HL-60 (cell line): ENCODE data around the gene KCNF1.

Experiments used
- DNase-seq, 2 experiments: peaks; one replicate each; pipeline ENCODE4 v3.0.0-alpha.2; 2010 to 2020; ENCODE audit warnings: low read depth in 1 of 2, low spot score in 1 of 2
- H3K27ac ChIP-seq: fragments of 250-450 bp; sonication (Bioruptor Pico); replicated peaks from 2 replicates; pipeline ENCODE4 v1.5.1; 2020; ENCODE audit warnings: mild to moderate bottlenecking, moderate library complexity
- H3K27me3 ChIP-seq: fragments of 250-450 bp; sonication (Bioruptor Pico); 2 replicates; pipeline ENCODE4 v1.5.1; 2021; ENCODE audit warnings: mild to moderate bottlenecking, moderate library complexity; ENCODE audit not compliant: insufficient read depth, poor library complexity, severe bottlenecking
- H3K4me3 ChIP-seq: replicated peaks from 2 replicates; pipeline ENCODE4 v1.5.1; 2011; ENCODE audit warnings: mild to moderate bottlenecking, control low read depth, low read length; ENCODE audit not compliant: insufficient read depth
- CTCF ChIP-seq: IDR thresholded peaks from one replicate; pipeline ENCODE4 v1.5.1; 2011; ENCODE audit warnings: low read length, control low read depth, inconsistent platforms; ENCODE audit not compliant: insufficient read depth
- GABPA ChIP-seq: IDR thresholded peaks from 2 replicates; pipeline ENCODE4 v1.6.1; 2012; ENCODE audit warnings: low read depth
- POLR2AphosphoS5 ChIP-seq: IDR thresholded peaks from 2 replicates; pipeline ENCODE4 v1.6.1; 2012; ENCODE audit warnings: low read depth
- REST ChIP-seq: IDR thresholded peaks from 2 replicates; pipeline ENCODE4 v1.6.1; 2012; ENCODE audit warnings: low read depth; ENCODE audit not compliant: insufficient replicate concordance
- SPI1 ChIP-seq: IDR thresholded peaks from 2 replicates; pipeline ENCODE4 v1.6.1; 2012; ENCODE audit warnings: low read depth, mild to moderate bottlenecking, borderline replicate concordance

Gene KCNF1

GRCh38 chr2:10904455-10904854, 7.3 kb upstream of the KCNF1 start:
- TF ChIP-seq SPI1 (no peak), CTCF (no peak), POLR2AphosphoS5 (no peak), GABPA (no peak), REST (no peak)
- H3K27me3 ChIP-seq, result no peaks in the 10 kb centered on the region
- DNase-seq, result no peak
- H3K27ac ChIP-seq, result no peak overlapping the region
- H3K4me3 ChIP-seq, result no peak overlapping the region

- Histone ChIP-seq H3K27me3 (peaks cover 7% of the 10 kb centered on the region), H3K27ac (no peak overlapping the region), H3K4me3 (no peak overlapping the region)
- TF ChIP-seq GABPA (no peak), CTCF (no peak), SPI1 (no peak), POLR2AphosphoS5 (no peak), REST (no peak)
- no peak for DNase-seq
These were observed 6.5 kb upstream of the KCNF1 start for GRCh38 chr2:10905006-10905861.

GRCh38 chr2:10905862-10906143, 5.9 kb upstream of the KCNF1 start:
- DNase-seq, result no peak
- TF ChIP-seq CTCF, result no peak
- no peak for TF ChIP-seq REST
- no peak for TF ChIP-seq GABPA
- TF ChIP-seq POLR2AphosphoS5, result no peak
- TF ChIP-seq SPI1, result no peak
- H3K27me3 ChIP-seq, result peaks cover 13% of the 10 kb centered on the region
- H3K27ac ChIP-seq, result no peak overlapping the region
- H3K4me3 ChIP-seq, result no peak overlapping the region
